IMR-90 (cell line): Measurements from ENCODE around the gene PCCA. TPM values are rescaled to one million over a fixed set of nuclear protein-coding genes. Genes with fewer than 3 reads are reported as not detected.

Source experiments
- ATAC-seq: fragments of 200-7000 bp; cut with Tn5 transposase; 2 replicates; pipeline ENCODE4 v1.9.1; 2020; ENCODE audit warnings: low read depth, mild to moderate bottlenecking, moderate library complexity
- BruUV-seq: library from RNA; stranded (reverse); fragments of 400-500 nt; replicated peaks from 2 replicates; lab custom pipeline; 2021; lab: Mats Ljungman, UMichigan
- CTCF ChIA-PET: fragments of 300-600 bp; formaldehyde crosslinking; extraction: SDS; loops from one replicate; lab custom pipeline; 2021; ENCODE audit warnings: antibody characterized with exemption; lab: Yijun Ruan, JAX
- POLR2A ChIA-PET: fragments of 300-600 bp; sonication (Branson Sonifier 250); formaldehyde crosslinking; loops from one replicate; lab custom pipeline; 2022; ENCODE audit warnings: antibody characterized with exemption; ENCODE audit not compliant: unreplicated experiment; lab: Charles Lee
- DNase-seq: peaks from one replicate; pipeline ENCODE4 v3.0.0; 2013
- H2AFZ ChIP-seq: replicated peaks from 2 replicates; pipeline ENCODE3; 2013; ENCODE audit warnings: low read length, mild to moderate bottlenecking; ENCODE audit not compliant: poor library complexity
- H2AK5ac ChIP-seq: 2 replicates; pipeline ENCODE4 v1.6.1; 2013; ENCODE audit warnings: low read depth, low read length, inconsistent platforms
- H2AK9ac ChIP-seq: replicated peaks from 2 replicates; pipeline ENCODE3; 2013; ENCODE audit warnings: mild to moderate bottlenecking, low read depth, low read length, moderate library complexity; ENCODE audit not compliant: poor library complexity
- H2BK120ac ChIP-seq: 2 replicates; pipeline ENCODE4 v1.6.1; 2013; ENCODE audit warnings: low read depth, low read length, inconsistent platforms
- H2BK15ac ChIP-seq: 3 replicates; pipeline ENCODE4 v1.6.1; 2013; ENCODE audit warnings: low read depth, low read length, inconsistent platforms
- H2BK20ac ChIP-seq: 2 replicates; pipeline ENCODE4 v1.6.1; 2013; ENCODE audit warnings: low read depth, mild to moderate bottlenecking, inconsistent platforms, low read length, moderate library complexity
- H2BK5ac ChIP-seq: 2 replicates; pipeline ENCODE4 v1.6.1; 2013; ENCODE audit warnings: mild to moderate bottlenecking, low read depth, low read length, inconsistent platforms; ENCODE audit not compliant: poor library complexity, severe bottlenecking
- H3K14ac ChIP-seq: replicated peaks from 2 replicates; pipeline ENCODE4 v1.6.1; 2013; ENCODE audit warnings: low read depth, low read length, inconsistent platforms
- H3K18ac ChIP-seq: 2 replicates; pipeline ENCODE4 v1.6.1; 2013; ENCODE audit warnings: low read depth, low read length, control low read depth
- H3K23ac ChIP-seq: 2 replicates; pipeline ENCODE4 v1.6.1; 2013; ENCODE audit warnings: low read depth, low read length, inconsistent platforms
- H3K27ac ChIP-seq: 2 replicates; pipeline ENCODE4 v1.5.1; 2013; ENCODE audit warnings: mild to moderate bottlenecking, control low read depth, low read length; ENCODE audit not compliant: insufficient read depth
- H3K27me3 ChIP-seq: 2 replicates; pipeline ENCODE4 v1.6.1; 2013; ENCODE audit warnings: low read length; ENCODE audit not compliant: control insufficient read depth, insufficient read depth
- H3K36me3 ChIP-seq: 2 replicates; pipeline ENCODE4 v1.6.1; 2013; ENCODE audit warnings: low read length, mixed read lengths; ENCODE audit not compliant: control insufficient read depth, insufficient read depth
- H3K4ac ChIP-seq: 2 replicates; pipeline ENCODE4 v1.6.1; 2013; ENCODE audit warnings: low read depth, low read length, inconsistent platforms
- H3K4me1 ChIP-seq: 2 replicates; pipeline ENCODE4 v1.6.1; 2013; ENCODE audit warnings: low read length, mixed read lengths; ENCODE audit not compliant: control insufficient read depth, insufficient read depth
- H3K4me2 ChIP-seq: 2 replicates; pipeline ENCODE4 v1.6.1; 2013; ENCODE audit warnings: low read depth, mild to moderate bottlenecking, control low read depth, low read length, moderate library complexity
- H3K4me3 ChIP-seq: 2 replicates; pipeline ENCODE4 v1.5.1; 2013; ENCODE audit warnings: low read depth, mild to moderate bottlenecking, control low read depth, low read length, moderate library complexity; ENCODE audit not compliant: insufficient read depth
- H3K56ac ChIP-seq: 2 replicates; pipeline ENCODE4 v1.6.1; 2013; ENCODE audit warnings: low read length, inconsistent platforms; ENCODE audit not compliant: insufficient read depth; ENCODE audit errors: extremely low read depth
- H3K79me1 ChIP-seq, 2 experiments: 2 replicates each; pipeline ENCODE4 v1.6.1; 2013; ENCODE audit warnings: low read length in 2 of 2, inconsistent platforms in 1 of 2, low read depth in 1 of 2
- H3K9ac ChIP-seq: 2 replicates; pipeline ENCODE4 v1.6.1; 2013; ENCODE audit warnings: low read depth, low read length, control low read depth
- H3K9me1 ChIP-seq: 2 replicates; pipeline ENCODE4 v1.6.1; 2013; ENCODE audit warnings: low read length, inconsistent platforms; ENCODE audit not compliant: insufficient read depth
- H3K9me3 ChIP-seq: 2 replicates; pipeline ENCODE4 v1.6.1; 2013; ENCODE audit warnings: low read length; ENCODE audit not compliant: control insufficient read depth, insufficient read depth
- H4K20me1 ChIP-seq: 2 replicates; pipeline ENCODE4 v1.6.1; 2013; ENCODE audit warnings: low read length, inconsistent platforms; ENCODE audit not compliant: insufficient read depth
- H4K5ac ChIP-seq: 2 replicates; pipeline ENCODE4 v1.6.1; 2013; ENCODE audit warnings: mild to moderate bottlenecking, low read depth, low read length, control low read depth
- H4K8ac ChIP-seq, 2 experiments: 2 replicates each; pipeline ENCODE4 v1.6.1; 2013; ENCODE audit warnings: low read depth in 2 of 2, low read length in 2 of 2, control low read depth in 1 of 2, inconsistent platforms in 1 of 2
- H4K91ac ChIP-seq: 2 replicates; pipeline ENCODE4 v1.6.1; 2013; ENCODE audit warnings: low read depth, low read length, inconsistent platforms; ENCODE audit not compliant: insufficient read depth
- BHLHE40 ChIP-seq: fragments of 150-350 bp; IDR thresholded peaks from 2 replicates; pipeline ENCODE4 v1.6.1; 2016; ENCODE audit warnings: mild to moderate bottlenecking, low read depth, low read length
- CEBPB ChIP-seq: IDR thresholded peaks from 2 replicates; pipeline ENCODE4 v1.6.1; 2012; ENCODE audit warnings: low read depth, low read length, improper control_type of control experiment
- CHD1 ChIP-seq: IDR thresholded peaks from 2 replicates; pipeline ENCODE4 v1.6.1; 2012; ENCODE audit warnings: low read depth, low read length, improper control_type of control experiment
- MAFK ChIP-seq: IDR thresholded peaks from 2 replicates; pipeline ENCODE4 v1.6.1; 2012; ENCODE audit warnings: low read depth, low read length, improper control_type of control experiment
- MAZ ChIP-seq: IDR thresholded peaks from 2 replicates; pipeline ENCODE4 v1.6.1; 2012; ENCODE audit warnings: low read depth, mild to moderate bottlenecking, low read length, improper control_type of control experiment, moderate library complexity, borderline replicate concordance
- MXI1 ChIP-seq: IDR thresholded peaks from 2 replicates; pipeline ENCODE4 v1.6.1; 2012; ENCODE audit warnings: low read depth, mild to moderate bottlenecking, low read length, moderate library complexity, borderline replicate concordance
- POLR2A ChIP-seq: IDR thresholded peaks from 2 replicates; pipeline ENCODE4 v1.6.1; 2012; ENCODE audit warnings: mild to moderate bottlenecking, low read depth, low read length
- RAD21 ChIP-seq: IDR thresholded peaks from 2 replicates; pipeline ENCODE4 v1.6.1; 2012; ENCODE audit warnings: low read length, improper control_type of control experiment
- RFX5 ChIP-seq: IDR thresholded peaks from 2 replicates; pipeline ENCODE4 v1.8.0; 2012; ENCODE audit warnings: low read depth, mild to moderate bottlenecking, low read length, moderate library complexity
- WGBS, 2 experiments: methylation state at CpG; one replicate each; pipeline versions ENCODE4 v1.1.5 to v1.1.7; 2013; ENCODE audit warnings: missing lambda C conversion rate in 2 of 2; ENCODE audit not compliant: insufficient read length in 1 of 2; ENCODE audit errors: extremely low coverage in 2 of 2; 5-methylcytosine and 5-hydroxymethylcytosine counted together
- dilution Hi-C: fragments of 300-500 bp; cut with HindIII; formaldehyde crosslinking; loops from one replicate; pipeline ENCODE4 v1.14.3; 2018; ENCODE audit warnings: low sequenced_read_pairs; ENCODE audit not compliant: unreplicated experiment
- in situ Hi-C: fragments of 300-500 bp; cut with MboI; formaldehyde crosslinking; loops from 3 replicates; pipeline ENCODE4 v1.14.3; 2019; ENCODE audit warnings: low sequenced_read_pairs, inconsistent platforms, mixed read lengths
- intact Hi-C: fragments of 100-400 bp; cut with micrococcal nuclease; formaldehyde crosslinking; loops from 2 replicates; pipeline ENCODE4 v1.10.0; 2022
- polyA plus RNA-seq, 3 experiments: library from polyadenylated mRNA; depleted of rRNA; stranded (reverse); fragments of >200 nt; gene quantifications; 2 replicates each; pipeline ENCODE4 v1.2.3, GENCODE V29; 2012; ENCODE audit warnings: low replicate concordance in 1 of 3
- total RNA-seq: library from RNA; depleted of rRNA; stranded (reverse); fragments of >200 nt; gene quantifications from 2 replicates; pipeline ENCODE4 v1.2.3, GENCODE V29; 2012
- TF ChIP-seq, protein P1 (sequence below): fragments of 150-350 bp; IDR thresholded peaks from 2 replicates; pipeline ENCODE4 v1.6.1; 2016; ENCODE audit warnings: low read depth, mild to moderate bottlenecking, low read length, moderate library complexity, borderline replicate concordance
- TF ChIP-seq, protein P2 (sequence below): conservative IDR thresholded peaks from 2 replicates; pipeline ENCODE4 v1.5.1; 2012; ENCODE audit warnings: mild to moderate bottlenecking, low read depth, low read length, improper control_type of control experiment

PCCA gene
- total and polyA plus RNA-seq, 2 of the 4 experiments (the other 2 are of a cell fraction): 7.6 to 24.0 TPM

DNA sequence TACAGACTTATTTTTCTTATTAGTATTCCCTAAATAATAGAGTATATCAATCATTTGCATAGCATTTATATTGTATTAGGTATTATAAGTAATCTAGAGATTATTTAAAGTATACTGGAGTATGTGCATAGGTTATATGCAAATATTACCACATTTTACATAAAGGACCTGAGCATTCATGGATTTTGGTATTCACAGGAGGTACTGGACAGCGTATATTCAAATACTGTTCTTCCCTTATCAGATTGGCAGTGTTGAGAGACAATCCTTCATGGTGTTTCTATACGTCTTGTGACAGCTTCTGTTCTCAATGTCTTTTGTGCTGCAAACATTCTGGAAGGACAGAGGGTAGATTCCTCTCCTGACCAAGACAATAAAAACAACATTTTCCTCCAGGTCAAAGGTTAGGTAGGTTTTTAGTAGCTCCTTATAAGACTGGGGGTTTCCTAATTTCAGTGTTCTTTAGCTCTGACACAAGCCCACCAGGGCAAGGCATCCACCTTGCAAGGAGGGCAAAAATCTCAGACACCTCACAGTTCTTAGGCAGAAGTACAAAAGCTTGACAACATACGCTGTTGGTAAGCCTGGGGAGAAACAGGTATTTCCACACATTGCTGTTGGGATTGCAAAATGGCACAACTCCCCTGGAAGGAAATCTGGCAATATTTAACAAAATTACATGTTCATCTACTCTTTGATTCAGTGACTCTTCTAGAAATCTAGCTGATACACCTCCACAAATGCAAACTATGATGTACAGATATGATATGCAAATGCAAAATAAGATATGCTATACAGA is 20.6 kb upstream of the PCCA start:
- Histone ChIP-seq H3K4ac (no peak overlapping the region), H3K4me3 (no peak overlapping the region), H3K27ac (no peak overlapping the region), H2BK15ac (no peak overlapping the region), H3K9me1 (no peaks in the 10 kb centered on the region), H3K4me2 (no peak overlapping the region), H3K23ac (no peak overlapping the region), H3K56ac (no peak overlapping the region), H2AK5ac (no peak overlapping the region), H2BK120ac (no peak overlapping the region), H4K8ac (no peak overlapping the region), H2AFZ (no peak overlapping the region), H3K14ac (no peak overlapping the region), H3K18ac (no peak overlapping the region), H3K9ac (no peak overlapping the region), H3K4me1 (peaks cover 2% of the 10 kb centered on the region; the same call in 1 of the 2 replicates), H3K27me3 (no peaks in the 10 kb centered on the region), H3K79me1 (no peaks in the 10 kb centered on the region), H2BK5ac (no peak overlapping the region), H3K36me3 (no peaks in the 10 kb centered on the region), H3K9me3 (no peaks in the 10 kb centered on the region), H2BK20ac (no peak overlapping the region), H4K5ac (no peak overlapping the region), H2AK9ac (no peak overlapping the region), H4K20me1 (no peaks in the 10 kb centered on the region), H4K91ac (no peak overlapping the region)
- intact Hi-C loops (no loop called here), in situ Hi-C loops (no loop called here), dilution Hi-C loops (no loop called here)
- BruUV-seq: no TSS peak
- POLR2A ChIA-PET: no interaction called here
- no CpG with 5 or more reads among the region's 3 CpGs for WGBS, 2 experiments
- no peak for TF ChIP-seq MAFK
- TF ChIP-seq CEBPB: no peak
- no peak for TF ChIP-seq MXI1
- TF ChIP-seq MAZ: no peak
- TF ChIP-seq, protein P1, sequence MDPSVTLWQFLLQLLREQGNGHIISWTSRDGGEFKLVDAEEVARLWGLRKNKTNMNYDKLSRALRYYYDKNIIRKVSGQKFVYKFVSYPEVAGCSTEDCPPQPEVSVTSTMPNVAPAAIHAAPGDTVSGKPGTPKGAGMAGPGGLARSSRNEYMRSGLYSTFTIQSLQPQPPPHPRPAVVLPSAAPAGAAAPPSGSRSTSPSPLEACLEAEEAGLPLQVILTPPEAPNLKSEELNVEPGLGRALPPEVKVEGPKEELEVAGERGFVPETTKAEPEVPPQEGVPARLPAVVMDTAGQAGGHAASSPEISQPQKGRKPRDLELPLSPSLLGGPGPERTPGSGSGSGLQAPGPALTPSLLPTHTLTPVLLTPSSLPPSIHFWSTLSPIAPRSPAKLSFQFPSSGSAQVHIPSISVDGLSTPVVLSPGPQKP: no peak
- TF ChIP-seq, protein P2, sequence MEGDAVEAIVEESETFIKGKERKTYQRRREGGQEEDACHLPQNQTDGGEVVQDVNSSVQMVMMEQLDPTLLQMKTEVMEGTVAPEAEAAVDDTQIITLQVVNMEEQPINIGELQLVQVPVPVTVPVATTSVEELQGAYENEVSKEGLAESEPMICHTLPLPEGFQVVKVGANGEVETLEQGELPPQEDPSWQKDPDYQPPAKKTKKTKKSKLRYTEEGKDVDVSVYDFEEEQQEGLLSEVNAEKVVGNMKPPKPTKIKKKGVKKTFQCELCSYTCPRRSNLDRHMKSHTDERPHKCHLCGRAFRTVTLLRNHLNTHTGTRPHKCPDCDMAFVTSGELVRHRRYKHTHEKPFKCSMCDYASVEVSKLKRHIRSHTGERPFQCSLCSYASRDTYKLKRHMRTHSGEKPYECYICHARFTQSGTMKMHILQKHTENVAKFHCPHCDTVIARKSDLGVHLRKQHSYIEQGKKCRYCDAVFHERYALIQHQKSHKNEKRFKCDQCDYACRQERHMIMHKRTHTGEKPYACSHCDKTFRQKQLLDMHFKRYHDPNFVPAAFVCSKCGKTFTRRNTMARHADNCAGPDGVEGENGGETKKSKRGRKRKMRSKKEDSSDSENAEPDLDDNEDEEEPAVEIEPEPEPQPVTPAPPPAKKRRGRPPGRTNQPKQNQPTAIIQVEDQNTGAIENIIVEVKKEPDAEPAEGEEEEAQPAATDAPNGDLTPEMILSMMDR: no peak
- TF ChIP-seq BHLHE40: no peak
- no peak for TF ChIP-seq POLR2A
- no peak for TF ChIP-seq RFX5
- no peak for TF ChIP-seq CHD1
- no peak for TF ChIP-seq RAD21
- DNase-seq: no peak
- CTCF ChIA-PET: no interaction called here
- no peak for ATAC-seq
